ENCODE results near the gene C6.

GRCh38 chr5:41143131-41143901, 70.0 kb downstream of the C6 start:
- TF ChIP-seq, protein P1, sequence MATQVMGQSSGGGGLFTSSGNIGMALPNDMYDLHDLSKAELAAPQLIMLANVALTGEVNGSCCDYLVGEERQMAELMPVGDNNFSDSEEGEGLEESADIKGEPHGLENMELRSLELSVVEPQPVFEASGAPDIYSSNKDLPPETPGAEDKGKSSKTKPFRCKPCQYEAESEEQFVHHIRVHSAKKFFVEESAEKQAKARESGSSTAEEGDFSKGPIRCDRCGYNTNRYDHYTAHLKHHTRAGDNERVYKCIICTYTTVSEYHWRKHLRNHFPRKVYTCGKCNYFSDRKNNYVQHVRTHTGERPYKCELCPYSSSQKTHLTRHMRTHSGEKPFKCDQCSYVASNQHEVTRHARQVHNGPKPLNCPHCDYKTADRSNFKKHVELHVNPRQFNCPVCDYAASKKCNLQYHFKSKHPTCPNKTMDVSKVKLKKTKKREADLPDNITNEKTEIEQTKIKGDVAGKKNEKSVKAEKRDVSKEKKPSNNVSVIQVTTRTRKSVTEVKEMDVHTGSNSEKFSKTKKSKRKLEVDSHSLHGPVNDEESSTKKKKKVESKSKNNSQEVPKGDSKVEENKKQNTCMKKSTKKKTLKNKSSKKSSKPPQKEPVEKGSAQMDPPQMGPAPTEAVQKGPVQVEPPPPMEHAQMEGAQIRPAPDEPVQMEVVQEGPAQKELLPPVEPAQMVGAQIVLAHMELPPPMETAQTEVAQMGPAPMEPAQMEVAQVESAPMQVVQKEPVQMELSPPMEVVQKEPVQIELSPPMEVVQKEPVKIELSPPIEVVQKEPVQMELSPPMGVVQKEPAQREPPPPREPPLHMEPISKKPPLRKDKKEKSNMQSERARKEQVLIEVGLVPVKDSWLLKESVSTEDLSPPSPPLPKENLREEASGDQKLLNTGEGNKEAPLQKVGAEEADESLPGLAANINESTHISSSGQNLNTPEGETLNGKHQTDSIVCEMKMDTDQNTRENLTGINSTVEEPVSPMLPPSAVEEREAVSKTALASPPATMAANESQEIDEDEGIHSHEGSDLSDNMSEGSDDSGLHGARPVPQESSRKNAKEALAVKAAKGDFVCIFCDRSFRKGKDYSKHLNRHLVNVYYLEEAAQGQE (IDR thresholded peaks at IDR 0.05; ENCODE audit: low read depth): no peak
- no peak for TF ChIP-seq POLR2AphosphoS5 (IDR thresholded peaks at IDR 0.05; ENCODE audit: low read depth, low read length)
- no peak for TF ChIP-seq POLR2A (IDR thresholded peaks at IDR 0.05; ENCODE audit: borderline replicate concordance, extremely low read depth, insufficient read depth, insufficient read length)
- no peak for TF ChIP-seq EZH2 (IDR thresholded peaks at IDR 0.05)
- no peak for TF ChIP-seq CTCF (IDR thresholded peaks at IDR 0.05 in 2 of 3, conservative IDR thresholded peaks at IDR 0.05 in 1 of 3; ENCODE audit: borderline replicate concordance in 1 of 3, insufficient read depth in 1 of 3, low read depth in 2 of 3, low read length in 2 of 3)
- no peak for TF ChIP-seq ATF3 (IDR thresholded peaks at IDR 0.05)
- no peak for TF ChIP-seq SIN3A (IDR thresholded peaks at IDR 0.05; ENCODE audit: low read depth)
- no peak for TF ChIP-seq ZFX (IDR thresholded peaks at IDR 0.05)
- TF ChIP-seq YY1 (IDR thresholded peaks at IDR 0.05; ENCODE audit: extremely low read depth, insufficient replicate concordance, low read depth, low read length): no peak
- TF ChIP-seq RAD21 (IDR thresholded peaks at IDR 0.05; ENCODE audit: low read depth): no peak
- no peak for TF ChIP-seq EGR1 (IDR thresholded peaks at IDR 0.05; ENCODE audit: low read depth)
- TF ChIP-seq ZBTB33 (IDR thresholded peaks at IDR 0.05; ENCODE audit: extremely low read depth, insufficient replicate concordance, low read length): no peak
- no peak for TF ChIP-seq EZH2phosphoT487 (IDR thresholded peaks at IDR 0.05; ENCODE audit: borderline replicate concordance)
- no peak for TF ChIP-seq CBX3 (IDR thresholded peaks at IDR 0.05; ENCODE audit: low read depth)

Data from HCT116 (cell line).